Natural killer cell (primary cell): ENCODE data around the gene ARHGAP26. TPM values are rescaled to one million over a fixed set of nuclear protein-coding genes. Genes with fewer than 3 reads are reported as not detected.
A peak's percentile ranks its signal among the peaks of the same experiment; 100 is the strongest.

Experiments
- ATAC-seq, 3 donors: fragments of 150-1000 bp in 2 of 3; fragments of 200-7000 bp in 1 of 3; cut with Tn5 transposase; 1 replicate in 1 of 3; 2 replicates in 2 of 3; pipeline ENCODE4 v1.10.0; 2021; ENCODE audit warnings: mild to moderate bottlenecking in 2 of 3, moderate library complexity in 2 of 3
- DNase-seq, 2 donors: peaks; one replicate each; pipeline versions ENCODE4 v3.0.0 to v3.0.0-alpha.2; 2013 to 2021; ENCODE audit warnings: mixed read lengths in 1 of 2
- H3K27ac ChIP-seq: one replicate; pipeline ENCODE4 v1.5.1; 2013; ENCODE audit warnings: mild to moderate bottlenecking, low read length
- H3K27me3 ChIP-seq: one replicate; pipeline ENCODE4 v1.6.1; 2013; ENCODE audit warnings: low read length; ENCODE audit not compliant: control insufficient read depth, insufficient read depth
- H3K36me3 ChIP-seq: one replicate; pipeline ENCODE4 v1.6.1; 2013; ENCODE audit warnings: low read length; ENCODE audit not compliant: control insufficient read depth, insufficient read depth
- H3K4me1 ChIP-seq: one replicate; pipeline ENCODE4 v1.6.1; 2013; ENCODE audit warnings: low read length; ENCODE audit not compliant: control insufficient read depth, insufficient read depth
- H3K4me3 ChIP-seq: one replicate; pipeline ENCODE4 v1.5.1; 2013; ENCODE audit warnings: low read length
- H3K9me3 ChIP-seq: one replicate; pipeline ENCODE4 v1.6.1; 2013; ENCODE audit warnings: low read length; ENCODE audit not compliant: control insufficient read depth, insufficient read depth
- H3K27ac Mint-ChIP-seq, 2 donors: one replicate each; pipeline ENCODE4 v1.8.0; 2022; ENCODE audit warnings: mild to moderate bottlenecking in 2 of 2, mixed read lengths in 2 of 2, moderate library complexity in 1 of 2
- H3K27me3 Mint-ChIP-seq, 2 donors: one replicate each; pipeline ENCODE4 v1.8.0; 2022; ENCODE audit warnings: low read depth in 2 of 2, mixed read lengths in 2 of 2
- H3K36me3 Mint-ChIP-seq: one replicate; pipeline ENCODE4 v1.8.0; 2022; ENCODE audit warnings: mixed read lengths
- H3K4me1 Mint-ChIP-seq, 2 donors: one replicate each; pipeline ENCODE4 v1.8.0; 2022; ENCODE audit warnings: mixed read lengths in 2 of 2
- H3K4me3 Mint-ChIP-seq: one replicate; pipeline ENCODE4 v1.8.0; 2022; ENCODE audit warnings: mild to moderate bottlenecking, moderate library complexity, mixed read lengths
- H3K9me3 Mint-ChIP-seq, 2 donors: one replicate each; pipeline ENCODE4 v1.8.0; 2022; ENCODE audit warnings: mixed read lengths in 2 of 2
- WGBS: methylation state at CpG from one replicate; pipeline ENCODE4 v1.1.7; 2013; ENCODE audit warnings: missing lambda C conversion rate; ENCODE audit not compliant: insufficient coverage; 5-methylcytosine and 5-hydroxymethylcytosine counted together
- intact Hi-C: fragments of 100-400 bp; cut with micrococcal nuclease; formaldehyde crosslinking; loops from one replicate; pipeline ENCODE4 v1.14.2; 2022
- total RNA-seq, 4 donors: library from RNA; stranded (reverse); fragments of 120-200 nt in 1 of 4; gene quantifications; one replicate each; pipeline versions ENCODE4 v1.2.3 to v1.2.4, GENCODE V29; 2013 to 2022
- TF ChIP-seq, protein P1 (sequence below): fragments of 200-600 bp; IDR thresholded peaks from one replicate; pipeline ENCODE4 v1.8.0; 2022; ENCODE audit warnings: antibody characterized with exemption

The ARHGAP26 gene
- total RNA-seq, 3 donors from 2014 or later (not counting 1 experiment from before 2014, with no cell fraction given): 153 to 159 (median 158) TPM

DNA sequence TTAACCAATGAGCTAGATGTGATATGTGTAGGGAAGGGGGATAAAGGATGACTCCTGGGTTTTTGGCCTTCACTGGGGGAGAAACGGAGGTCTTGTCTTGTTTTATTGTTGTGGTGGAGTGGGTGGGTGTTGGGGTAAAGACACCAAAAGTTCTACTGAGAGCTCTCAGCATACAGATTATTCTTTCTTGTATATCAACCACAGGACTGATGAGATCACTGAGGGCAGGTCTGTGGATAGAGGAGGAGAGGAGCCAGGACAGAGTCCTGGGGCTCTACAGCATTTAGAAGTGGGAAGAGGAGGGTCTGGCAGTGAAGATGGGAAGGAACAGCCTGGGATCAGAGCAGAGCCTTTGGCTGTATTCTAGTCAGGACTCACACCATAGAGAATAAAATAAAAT, 310.8 kb downstream of the ARHGAP26 start:
- H3K27ac Mint-ChIP-seq: peak overlapping the region; percentile 21 to 38

DNA sequence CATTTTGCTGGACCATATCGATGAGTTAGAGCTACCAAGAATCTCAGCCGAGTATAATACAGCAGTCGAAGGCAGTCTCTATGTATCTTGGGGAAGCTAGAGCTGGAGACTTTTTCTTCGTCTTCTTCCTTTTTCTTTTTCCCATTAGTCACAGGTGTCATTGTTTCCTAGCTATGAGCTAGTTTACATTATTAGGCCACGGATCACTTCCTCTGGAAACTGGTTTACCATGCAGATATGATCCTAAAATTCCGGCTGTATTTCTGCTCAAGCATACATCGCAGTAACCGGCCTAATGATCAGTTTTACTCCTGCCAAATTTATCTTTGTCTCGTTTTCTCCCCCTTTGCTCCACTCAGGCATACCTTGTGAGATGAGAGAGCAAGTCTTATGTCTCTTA, 312.8 kb downstream of the ARHGAP26 start:
- Mint-ChIP-seq H3K27me3 (no peaks in the 10 kb centered on the region), H3K36me3 (no peaks in the 10 kb centered on the region), H3K4me1 (peaks cover 32 to 45% of the 10 kb centered on the region in 2 donors), H3K27ac (peak overlapping the region in 1 of 2 donors; percentile 39), H3K4me3 (no peak overlapping the region), H3K9me3 (no peaks in the 10 kb centered on the region)
- DNase-seq: no peak
- TF ChIP-seq, protein P1, sequence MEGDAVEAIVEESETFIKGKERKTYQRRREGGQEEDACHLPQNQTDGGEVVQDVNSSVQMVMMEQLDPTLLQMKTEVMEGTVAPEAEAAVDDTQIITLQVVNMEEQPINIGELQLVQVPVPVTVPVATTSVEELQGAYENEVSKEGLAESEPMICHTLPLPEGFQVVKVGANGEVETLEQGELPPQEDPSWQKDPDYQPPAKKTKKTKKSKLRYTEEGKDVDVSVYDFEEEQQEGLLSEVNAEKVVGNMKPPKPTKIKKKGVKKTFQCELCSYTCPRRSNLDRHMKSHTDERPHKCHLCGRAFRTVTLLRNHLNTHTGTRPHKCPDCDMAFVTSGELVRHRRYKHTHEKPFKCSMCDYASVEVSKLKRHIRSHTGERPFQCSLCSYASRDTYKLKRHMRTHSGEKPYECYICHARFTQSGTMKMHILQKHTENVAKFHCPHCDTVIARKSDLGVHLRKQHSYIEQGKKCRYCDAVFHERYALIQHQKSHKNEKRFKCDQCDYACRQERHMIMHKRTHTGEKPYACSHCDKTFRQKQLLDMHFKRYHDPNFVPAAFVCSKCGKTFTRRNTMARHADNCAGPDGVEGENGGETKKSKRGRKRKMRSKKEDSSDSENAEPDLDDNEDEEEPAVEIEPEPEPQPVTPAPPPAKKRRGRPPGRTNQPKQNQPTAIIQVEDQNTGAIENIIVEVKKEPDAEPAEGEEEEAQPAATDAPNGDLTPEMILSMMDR: no peak
- 92% methylated on average over 9 of the region's 9 CpGs for WGBS
- peaks cover under 1% of the 10 kb centered on the region for H3K4me1 ChIP-seq
- H3K27ac ChIP-seq: no peak overlapping the region
- no peak for ATAC-seq
- no peaks in the 10 kb centered on the region for H3K9me3 ChIP-seq
- intact Hi-C loops: no loop called here
- H3K27me3 ChIP-seq: no peaks in the 10 kb centered on the region
- peaks cover 8% of the 10 kb centered on the region for H3K36me3 ChIP-seq
- no peak overlapping the region for H3K4me3 ChIP-seq

More for the DNA sequence above, 310.8 kb downstream of the ARHGAP26 start:
- Histone ChIP-seq H3K4me1 (peaks cover 8% of the 10 kb centered on the region), H3K27ac (no peak overlapping the region), H3K36me3 (peaks cover 9% of the 10 kb centered on the region), H3K4me3 (no peak overlapping the region), H3K9me3 (no peaks in the 10 kb centered on the region), H3K27me3 (no peaks in the 10 kb centered on the region)
- ATAC-seq (no peak), DNase-seq (no peak)
- intact Hi-C loops: no loop called here
- H3K4me1 Mint-ChIP-seq: peaks cover 36 to 50% of the 10 kb centered on the region in 2 donors
- 82% methylated on average over 1 of the region's 1 CpG for WGBS
- no peak overlapping the region for H3K4me3 Mint-ChIP-seq
- no peaks in the 10 kb centered on the region for H3K9me3 Mint-ChIP-seq
- H3K27me3 Mint-ChIP-seq: no peaks in the 10 kb centered on the region
- TF ChIP-seq, protein P1: no peak
- H3K36me3 Mint-ChIP-seq: no peaks in the 10 kb centered on the region

GRCh38 chr5:143084407-143084806, 314.2 kb downstream of the ARHGAP26 start:
- no peak overlapping the region for H3K4me3 Mint-ChIP-seq
- ATAC-seq: no peak
- no peak for DNase-seq
- Histone ChIP-seq H3K4me1 (no peaks in the 10 kb centered on the region), H3K27ac (no peak overlapping the region), H3K36me3 (peaks cover 8% of the 10 kb centered on the region), H3K9me3 (no peaks in the 10 kb centered on the region), H3K27me3 (no peaks in the 10 kb centered on the region), H3K4me3 (no peak overlapping the region)
- no peaks in the 10 kb centered on the region for H3K27me3 Mint-ChIP-seq
- 97% methylated on average over 9 of the region's 9 CpGs for WGBS
- intact Hi-C loops: no loop called here
- peaks cover 2% of the 10 kb centered on the region for H3K36me3 Mint-ChIP-seq
- H3K4me1 Mint-ChIP-seq: peaks cover 28 to 38% of the 10 kb centered on the region in 2 donors
- no peaks in the 10 kb centered on the region for H3K9me3 Mint-ChIP-seq
- no peak overlapping the region for H3K27ac Mint-ChIP-seq
- TF ChIP-seq, protein P1: no peak

DNA sequence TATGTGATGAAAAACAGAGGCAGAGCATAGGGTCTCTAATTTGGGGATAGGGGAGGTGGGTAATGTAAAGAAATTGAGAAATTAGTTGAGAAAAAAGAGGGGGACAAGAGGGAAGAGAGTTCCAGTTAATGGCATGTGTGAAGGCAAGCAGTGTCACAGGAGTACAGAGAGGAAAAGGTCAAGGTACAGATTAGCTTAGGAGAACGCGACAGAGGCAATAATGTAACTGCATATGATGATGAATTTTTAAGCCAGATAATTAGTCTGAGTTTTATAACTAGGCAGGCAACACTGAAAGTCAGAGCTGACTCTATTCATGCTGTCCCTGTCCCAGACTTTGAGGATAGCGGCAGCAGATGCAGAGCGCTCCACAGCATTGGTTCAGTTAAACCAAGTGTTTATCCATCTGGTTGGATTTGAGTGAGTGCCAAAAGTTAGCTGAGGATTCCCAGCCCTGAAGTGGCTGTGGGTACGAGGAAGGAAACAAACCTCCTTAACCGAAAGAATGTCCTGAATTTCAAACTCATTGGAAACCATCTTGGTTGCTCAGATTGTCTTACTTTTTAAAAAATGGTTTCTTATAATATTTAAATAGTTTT, 315.2 kb downstream of the ARHGAP26 start:
- peaks cover 8% of the 10 kb centered on the region for H3K36me3 ChIP-seq
- Mint-ChIP-seq H3K27ac (no peak overlapping the region), H3K27me3 (no peaks in the 10 kb centered on the region), H3K9me3 (no peaks in the 10 kb centered on the region), H3K36me3 (peaks cover 9% of the 10 kb centered on the region), H3K4me3 (no peak overlapping the region), H3K4me1 (peaks cover 28% of the 10 kb centered on the region in 2 donors)
- TF ChIP-seq, protein P1: no peak
- DNase-seq (no peak), ATAC-seq (no peak)
- no peaks in the 10 kb centered on the region for H3K9me3 ChIP-seq
- no peaks in the 10 kb centered on the region for H3K27me3 ChIP-seq
- H3K4me3 ChIP-seq: no peak overlapping the region
- no peaks in the 10 kb centered on the region for H3K4me1 ChIP-seq
- intact Hi-C loops: no loop called here
- 95% methylated on average over 6 of the region's 6 CpGs for WGBS
- H3K27ac ChIP-seq: no peak overlapping the region
